DND-41 (cell line): Measurements from ENCODE around the gene ABCA10.
"Not testable (repeated sequence)": the region's sequence is repeated elsewhere in the genome, so short reads cannot be mapped to it uniquely, and the experiment has no call there.

Experiments used
- ATAC-seq: fragments of 200-7000 bp; cut with Tn5 transposase; 3 replicates; pipeline ENCODE4 v1.9.1; 2021; ENCODE audit warnings: low read depth; ENCODE audit not compliant: insufficient read depth
- DNase-seq: peaks from one replicate; pipeline ENCODE4 v3.0.0-alpha.2; 2020
- H2AFZ ChIP-seq: 2 replicates; pipeline ENCODE4 v1.6.0; 2012; ENCODE audit warnings: low read depth, low read length
- H3K27ac ChIP-seq: 2 replicates; pipeline ENCODE4 v1.5.1; 2012; ENCODE audit warnings: low read length, inconsistent platforms
- H3K27me3 ChIP-seq: fragments of 200-600 bp; sonication (generic); 2 replicates; pipeline ENCODE4 v1.6.0; 2012; ENCODE audit warnings: low read length, mild to moderate bottlenecking, inconsistent platforms; ENCODE audit not compliant: insufficient read depth, poor library complexity
- H3K36me3 ChIP-seq: 2 replicates; pipeline ENCODE4 v1.5.1; 2012; ENCODE audit warnings: low read length, inconsistent platforms; ENCODE audit not compliant: insufficient read depth
- H3K4me1 ChIP-seq: 2 replicates; pipeline ENCODE4 v1.5.1; 2012; ENCODE audit warnings: mild to moderate bottlenecking, low read length; ENCODE audit not compliant: insufficient read depth
- H3K4me2 ChIP-seq: 2 replicates; pipeline ENCODE4 v1.6.0; 2012; ENCODE audit warnings: mild to moderate bottlenecking, moderate library complexity, low read length, inconsistent platforms; ENCODE audit not compliant: insufficient read depth
- H3K4me3 ChIP-seq, 2 experiments: fragments of 200-600 bp in 1 of 2; shearing (Covaris generic) in 1 of 2; 2 replicates each; pipeline ENCODE4 v1.5.1; 2012 to 2016; ENCODE audit warnings: inconsistent platforms in 2 of 2, low read length in 2 of 2, mild to moderate bottlenecking in 2 of 2, low read depth in 1 of 2, moderate library complexity in 1 of 2
- H3K79me2 ChIP-seq: 2 replicates; pipeline ENCODE4 v1.6.0; 2012; ENCODE audit warnings: low read length, inconsistent platforms; ENCODE audit not compliant: insufficient read depth
- H3K9ac ChIP-seq: 2 replicates; pipeline ENCODE4 v1.6.0; 2012; ENCODE audit warnings: low read depth, mild to moderate bottlenecking, inconsistent platforms, low read length, moderate library complexity
- H3K9me3 ChIP-seq: 2 replicates; pipeline ENCODE4 v1.5.1; 2012; ENCODE audit warnings: low read length, moderate library complexity, mild to moderate bottlenecking, inconsistent platforms; ENCODE audit not compliant: insufficient read depth, severe bottlenecking
- H4K20me1 ChIP-seq: 2 replicates; pipeline ENCODE4 v1.6.0; 2012; ENCODE audit warnings: low read length; ENCODE audit not compliant: insufficient read depth
- CTCF ChIP-seq: IDR thresholded peaks from 2 replicates; pipeline ENCODE4 v1.5.1; 2012; ENCODE audit warnings: borderline replicate concordance, low read length, moderate library complexity, mild to moderate bottlenecking; ENCODE audit not compliant: poor library complexity, severe bottlenecking; ENCODE audit errors: extremely low read depth
- EZH2 ChIP-seq: IDR thresholded peaks from 3 replicates; pipeline ENCODE4 v1.6.1; 2012; ENCODE audit warnings: borderline replicate concordance, low read depth, mild to moderate bottlenecking, moderate library complexity, low read length, inconsistent platforms; ENCODE audit not compliant: severe bottlenecking

The ABCA10 gene

GRCh38 chr17:69228576-69228975 is at the start of gene ABCA10:
TSS of gene ABCA10 (minus strand) at chr17:69228824. CDS start at chr17:69225358, 3,466 bp downstream.
- TF ChIP-seq EZH2 = no peak
- no peak for TF ChIP-seq CTCF
- Histone ChIP-seq H3K4me2 (no peak within 1 kb of the TSS), H3K27me3 (peaks cover 15% of the 10 kb centered on the region), H2AFZ (no peak within 1 kb of the TSS), H3K27ac (no peak within 1 kb of the TSS), H3K9me3 (no peaks in the 10 kb centered on the region), H3K9ac (no peak within 1 kb of the TSS), H4K20me1 (no peaks in the 10 kb centered on the region), H3K36me3 (no peaks in the 10 kb centered on the region), H3K4me3 (no peak within 1 kb of the TSS), H3K79me2 (no peaks in the 10 kb centered on the region), H3K4me1 (no peaks in the 10 kb centered on the region)
- ATAC-seq (no peak), DNase-seq (no peak)

- not testable (repeated sequence) for H3K4me1 ChIP-seq, H3K27me3 ChIP-seq, H3K36me3 ChIP-seq, H3K4me3 ChIP-seq, H3K27ac ChIP-seq, ATAC-seq, H3K9me3 ChIP-seq, H3K9ac ChIP-seq, H2AFZ ChIP-seq, H4K20me1 ChIP-seq, DNase-seq, H3K79me2 ChIP-seq, H3K4me2 ChIP-seq
Measured at GRCh38 chr17:69276279-69276678, 47.7 kb upstream of the ABCA10 start.

- Histone ChIP-seq H3K9ac (no peak overlapping the region), H3K27ac (no peak overlapping the region), H3K9me3 (no peaks in the 10 kb centered on the region), H2AFZ (no peak overlapping the region), H3K36me3 (no peaks in the 10 kb centered on the region), H3K79me2 (no peaks in the 10 kb centered on the region), H4K20me1 (no peaks in the 10 kb centered on the region), H3K4me2 (no peak overlapping the region), H3K4me1 (no peaks in the 10 kb centered on the region), H3K27me3 (no peaks in the 10 kb centered on the region), H3K4me3 (no peak overlapping the region)
- ATAC-seq (no peak), DNase-seq (no peak)
- no peak for TF ChIP-seq EZH2
- no peak for TF ChIP-seq CTCF
Measured at GRCh38 chr17:69275751-69276150, 47.1 kb upstream of the ABCA10 start.

- Histone ChIP-seq H3K79me2 (no peaks in the 10 kb centered on the region), H2AFZ (no peak overlapping the region), H3K4me3 (no peak overlapping the region), H3K9ac (no peak overlapping the region), H3K9me3 (no peaks in the 10 kb centered on the region), H4K20me1 (no peaks in the 10 kb centered on the region), H3K27ac (no peak overlapping the region), H3K36me3 (no peaks in the 10 kb centered on the region), H3K4me1 (no peaks in the 10 kb centered on the region), H3K27me3 (no peaks in the 10 kb centered on the region), H3K4me2 (no peak overlapping the region)
- no peak for TF ChIP-seq EZH2
- no peak for TF ChIP-seq CTCF
- ATAC-seq = no peak
- DNase-seq = no peak
Measured at GRCh38 chr17:69271023-69271422, 42.4 kb upstream of the ABCA10 start.
